ENCODE results near the gene PGAP6. TPM values are rescaled to one million over a fixed set of nuclear protein-coding genes. Genes with fewer than 3 reads are reported as not detected.

Gene PGAP6
- total RNA-seq, 1 donor from 2014 or later = 44.2 TPM

DNA sequence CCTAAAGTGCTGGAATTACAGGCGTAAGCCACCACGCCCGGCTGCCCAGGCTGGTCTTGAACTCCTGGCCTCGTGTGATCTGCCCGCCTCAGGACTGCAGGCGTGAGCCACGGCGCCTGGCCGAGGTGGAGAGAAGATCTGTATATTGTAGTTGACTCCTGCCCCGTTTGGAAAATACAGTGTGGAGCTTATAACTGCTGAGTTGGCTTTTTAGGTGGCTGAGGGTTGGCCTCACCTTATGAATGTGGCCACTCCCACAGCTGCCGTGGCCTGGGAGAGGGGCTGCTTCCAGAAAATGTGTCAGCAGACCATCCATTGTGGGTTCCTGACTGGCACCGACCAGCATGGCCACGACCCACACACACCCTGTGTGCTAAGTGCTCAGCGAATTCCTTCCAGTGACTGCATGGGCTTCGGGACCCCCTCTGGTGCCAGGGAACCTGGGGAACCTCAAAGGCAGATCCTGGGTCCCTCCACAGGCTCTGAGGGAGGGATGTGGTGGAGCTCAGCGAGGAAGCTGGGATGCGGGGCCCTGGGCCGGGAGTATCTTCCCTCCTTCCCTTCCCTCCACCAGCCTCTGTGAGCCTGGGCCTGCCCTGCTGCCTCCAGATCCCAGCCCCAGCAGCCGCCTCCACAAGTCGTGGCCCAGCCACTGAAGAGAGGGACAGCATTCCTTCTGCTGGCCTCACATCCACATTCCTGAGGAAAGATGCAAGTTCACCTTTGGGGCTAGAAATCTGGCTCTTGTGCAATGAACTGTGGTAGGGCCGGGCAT lies 32.8 kb upstream of the PGAP6 start:
- no peak for FAIRE-seq

DNA sequence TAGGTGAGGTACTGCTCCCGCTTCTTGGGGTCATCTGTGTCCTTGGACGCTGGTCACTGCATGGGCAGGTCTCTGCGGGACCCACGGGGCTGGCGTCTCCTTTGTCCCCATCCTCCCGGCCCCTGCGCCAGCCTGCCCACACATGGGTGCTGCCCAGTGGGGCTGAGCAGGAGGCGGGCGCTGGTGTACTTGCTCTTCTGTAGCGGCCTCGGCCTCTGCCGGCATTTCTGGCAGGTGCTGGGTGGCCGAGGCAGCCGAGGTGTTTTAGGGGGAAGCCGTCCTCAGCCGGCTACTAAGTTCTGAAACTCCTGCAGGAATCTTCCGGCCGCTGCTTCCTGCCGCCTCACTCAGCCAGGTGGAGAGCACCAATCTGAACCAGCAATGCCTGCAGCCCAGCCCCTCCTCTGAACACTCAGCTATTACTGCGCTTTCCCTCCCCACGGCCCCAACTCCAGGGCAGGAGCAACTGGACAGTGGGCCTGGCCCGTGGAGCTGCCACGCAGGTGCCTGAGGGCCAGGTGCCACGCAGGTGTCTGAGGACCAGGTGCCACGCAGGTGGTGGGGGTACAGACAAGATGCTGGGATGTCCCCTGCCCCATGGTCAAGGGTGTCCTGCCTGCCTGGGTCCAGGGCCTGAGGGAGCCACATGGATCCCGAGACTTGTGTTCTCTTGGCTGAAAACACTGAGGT lies 29.9 kb upstream of the PGAP6 start:
- TF ChIP-seq, protein P1, sequence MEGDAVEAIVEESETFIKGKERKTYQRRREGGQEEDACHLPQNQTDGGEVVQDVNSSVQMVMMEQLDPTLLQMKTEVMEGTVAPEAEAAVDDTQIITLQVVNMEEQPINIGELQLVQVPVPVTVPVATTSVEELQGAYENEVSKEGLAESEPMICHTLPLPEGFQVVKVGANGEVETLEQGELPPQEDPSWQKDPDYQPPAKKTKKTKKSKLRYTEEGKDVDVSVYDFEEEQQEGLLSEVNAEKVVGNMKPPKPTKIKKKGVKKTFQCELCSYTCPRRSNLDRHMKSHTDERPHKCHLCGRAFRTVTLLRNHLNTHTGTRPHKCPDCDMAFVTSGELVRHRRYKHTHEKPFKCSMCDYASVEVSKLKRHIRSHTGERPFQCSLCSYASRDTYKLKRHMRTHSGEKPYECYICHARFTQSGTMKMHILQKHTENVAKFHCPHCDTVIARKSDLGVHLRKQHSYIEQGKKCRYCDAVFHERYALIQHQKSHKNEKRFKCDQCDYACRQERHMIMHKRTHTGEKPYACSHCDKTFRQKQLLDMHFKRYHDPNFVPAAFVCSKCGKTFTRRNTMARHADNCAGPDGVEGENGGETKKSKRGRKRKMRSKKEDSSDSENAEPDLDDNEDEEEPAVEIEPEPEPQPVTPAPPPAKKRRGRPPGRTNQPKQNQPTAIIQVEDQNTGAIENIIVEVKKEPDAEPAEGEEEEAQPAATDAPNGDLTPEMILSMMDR (IDR thresholded peaks at IDR 0.05; ENCODE audit: insufficient read depth, low read length, severe bottlenecking) = no peak
- FAIRE-seq = no peak
- no peak overlapping the region for H3K4me3 ChIP-seq (ENCODE audit: low read depth, low read length)
- no peak for DNase-seq (ENCODE audit: low read depth)
- no peaks in the 10 kb centered on the region for H3K27me3 ChIP-seq (ENCODE audit: control insufficient read depth, insufficient read depth, low read length)
- peaks cover 9% of the 10 kb centered on the region for H3K36me3 ChIP-seq (ENCODE audit: control insufficient read depth, insufficient read depth, low read length)

More for the DNA sequence above, 32.8 kb upstream of the PGAP6 start:
- DNase-seq (ENCODE audit: low read depth) = peak; percentile 67
- TF ChIP-seq, protein P1 (IDR thresholded peaks at IDR 0.05; ENCODE audit: insufficient read depth, low read length, severe bottlenecking) = no peak
- peaks cover 8% of the 10 kb centered on the region for H3K36me3 ChIP-seq (ENCODE audit: control insufficient read depth, insufficient read depth, low read length)
- H3K4me3 ChIP-seq (ENCODE audit: low read depth, low read length) = no peak overlapping the region
- H3K27me3 ChIP-seq (ENCODE audit: control insufficient read depth, insufficient read depth, low read length) = no peaks in the 10 kb centered on the region

DNA sequence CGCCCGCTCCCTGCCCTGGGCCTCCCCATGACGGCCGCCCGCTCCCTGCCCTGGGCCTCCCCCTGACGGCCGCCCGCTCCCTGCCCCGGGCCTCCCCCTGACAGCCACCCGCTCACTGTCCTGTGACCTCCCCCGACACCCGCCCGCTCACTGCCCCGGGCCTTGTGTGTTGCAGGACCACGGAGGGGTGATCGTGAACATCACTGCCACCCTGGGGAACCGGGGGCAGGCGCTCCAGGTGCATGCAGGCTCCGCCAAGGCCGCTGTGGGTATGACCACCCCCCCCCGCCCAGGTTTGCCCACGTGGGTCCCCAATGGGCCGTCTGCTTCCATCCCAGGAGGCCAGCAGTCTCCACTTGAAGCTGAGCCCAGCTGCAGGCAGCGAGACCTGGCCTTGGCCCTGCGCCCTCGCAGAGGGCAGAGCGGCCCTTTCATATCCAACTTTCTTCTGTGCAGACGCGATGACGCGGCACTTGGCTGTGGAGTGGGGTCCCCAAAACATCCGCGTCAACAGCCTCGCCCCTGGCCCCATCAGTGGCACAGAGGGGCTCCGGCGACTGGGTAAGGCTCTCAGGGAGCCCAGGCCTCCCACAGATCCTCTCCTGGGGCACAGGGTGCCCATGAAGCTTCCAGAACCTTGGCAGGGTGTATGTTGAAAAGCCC lies 28.9 kb upstream of the PGAP6 start:
- Histone ChIP-seq H3K36me3 (ENCODE audit: control insufficient read depth, insufficient read depth, low read length) (peaks cover 9% of the 10 kb centered on the region), H3K27me3 (ENCODE audit: control insufficient read depth, insufficient read depth, low read length) (no peaks in the 10 kb centered on the region), H3K4me3 (ENCODE audit: low read depth, low read length) (no peak overlapping the region)
- FAIRE-seq = no peak
- DNase-seq (ENCODE audit: low read depth) = no peak
- TF ChIP-seq, protein P1 (IDR thresholded peaks at IDR 0.05; ENCODE audit: insufficient read depth, low read length, severe bottlenecking) = no peak

DNA sequence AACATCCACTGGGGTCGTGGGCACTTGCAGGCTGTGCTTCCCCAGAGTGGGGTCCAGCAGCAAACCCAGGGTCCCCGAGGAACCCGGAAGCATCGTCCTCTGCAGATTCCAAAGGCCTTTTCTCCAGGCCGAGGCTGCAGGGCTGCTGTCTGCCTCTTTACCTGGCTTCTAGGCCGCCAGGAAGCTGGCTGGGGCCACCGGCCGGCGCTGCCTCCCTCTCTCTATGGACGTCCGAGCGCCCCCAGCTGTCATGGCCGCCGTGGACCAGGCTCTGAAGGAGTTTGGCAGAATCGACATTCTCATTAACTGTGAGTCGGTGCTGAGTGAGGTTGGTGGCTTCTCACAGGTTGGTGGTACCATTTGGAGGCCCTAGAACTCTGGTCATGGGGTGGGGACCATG lies 25.5 kb upstream of the PGAP6 start:
- H3K27me3 ChIP-seq (ENCODE audit: control insufficient read depth, insufficient read depth, low read length) = no peaks in the 10 kb centered on the region
- no peak overlapping the region for H3K4me3 ChIP-seq (ENCODE audit: low read depth, low read length)
- FAIRE-seq (no peak), DNase-seq (ENCODE audit: low read depth) (no peak)
- H3K36me3 ChIP-seq (ENCODE audit: control insufficient read depth, insufficient read depth, low read length) = peaks cover 9% of the 10 kb centered on the region
- TF ChIP-seq, protein P1 (IDR thresholded peaks at IDR 0.05; ENCODE audit: insufficient read depth, low read length, severe bottlenecking) = no peak

DNA sequence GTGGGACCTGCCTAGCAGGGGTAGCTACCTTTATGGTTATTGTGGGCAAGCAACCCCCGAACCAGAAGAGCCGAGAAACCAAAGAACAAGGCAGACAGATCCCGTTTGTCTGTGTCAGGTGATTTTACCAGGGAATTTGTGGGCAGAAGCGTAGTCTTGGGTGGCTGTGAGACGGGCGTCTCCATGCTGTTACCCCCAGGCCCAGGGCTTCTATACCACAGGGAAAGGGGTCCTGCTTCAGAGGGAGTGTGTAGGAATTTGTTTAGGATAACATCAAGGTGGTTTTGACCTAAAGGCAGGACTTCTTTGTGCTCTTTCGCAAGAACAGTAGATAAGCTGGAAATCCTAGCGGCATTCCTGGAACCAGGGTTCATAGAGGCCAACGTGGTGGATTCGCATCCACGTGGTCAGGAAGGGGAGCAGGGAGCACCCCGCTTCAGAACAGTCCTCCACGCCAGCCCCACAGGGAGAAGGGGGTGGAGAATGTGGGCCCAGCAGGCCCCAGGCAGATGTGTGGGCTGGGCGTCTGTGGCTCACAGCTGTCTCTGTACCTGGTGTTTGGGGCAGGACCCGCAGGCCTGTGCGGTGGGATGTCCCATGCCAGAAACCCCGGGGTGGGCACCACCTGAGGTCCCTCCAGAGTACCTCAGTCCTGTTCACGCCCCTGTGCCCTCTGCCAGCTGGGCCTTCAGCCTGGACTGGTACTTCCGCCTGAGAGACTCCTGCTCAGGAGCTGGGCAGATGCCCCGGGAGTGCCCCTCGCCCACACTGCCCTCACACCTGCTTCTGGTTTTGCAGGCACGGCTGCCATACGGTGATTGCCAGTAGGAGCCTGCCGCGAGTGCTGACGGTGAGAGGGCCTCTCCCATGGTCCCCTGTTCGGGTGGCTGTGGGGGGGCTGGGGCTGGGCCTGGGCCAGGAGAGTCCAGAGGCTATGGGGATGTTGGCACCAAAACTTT lies 24.0 kb upstream of the PGAP6 start:
- DNase-seq (ENCODE audit: low read depth) (no peak), FAIRE-seq (no peak)
- Histone ChIP-seq H3K4me3 (ENCODE audit: low read depth, low read length) (no peak overlapping the region), H3K36me3 (ENCODE audit: control insufficient read depth, insufficient read depth, low read length) (peaks cover 4% of the 10 kb centered on the region), H3K27me3 (ENCODE audit: control insufficient read depth, insufficient read depth, low read length) (no peaks in the 10 kb centered on the region)
- TF ChIP-seq, protein P1 (IDR thresholded peaks at IDR 0.05; ENCODE audit: insufficient read depth, low read length, severe bottlenecking) = no peak
